HepG2 (cell line): ENCODE results near the gene KLK7. TPM values are rescaled to one million over a fixed set of nuclear protein-coding genes. Genes with fewer than 3 reads are reported as not detected.

Source experiments
- ATAC-seq: fragments of 200-7000 bp; cut with Tn5 transposase; 3 replicates; pipeline ENCODE4 v1.9.1; 2020; ENCODE audit warnings: mild to moderate bottlenecking, moderate library complexity
- BruUV-seq: library from RNA; stranded (reverse); fragments of 400-500 nt; replicated peaks from 2 replicates; lab custom pipeline; 2021; lab: Mats Ljungman, UMichigan
- CTCF ChIA-PET: fragments of 300-600 bp; formaldehyde crosslinking; extraction: SDS; loops from one replicate; lab custom pipeline; 2021; ENCODE audit warnings: low total read pairs, inconsistent platforms, low intra/inter-chr PET ratio; lab: Yijun Ruan, JAX
- POLR2A ChIA-PET: fragments of 350-600 bp; sonication (Branson Sonifier 250); formaldehyde crosslinking; loops from one replicate; lab custom pipeline; 2020; ENCODE audit warnings: antibody characterized with exemption, inconsistent platforms; lab: Yijun Ruan, JAX
- DNase-seq: peaks from one replicate; pipeline ENCODE4 v3.0.0-alpha.2; 2015; ENCODE audit warnings: low spot score
- FAIRE-seq: peaks from 3 replicates; lab custom pipeline; 2011; peaks lifted over from hg19 to GRCh38; lab: Jason Lieb, UNC
- H2AFZ ChIP-seq: one replicate; pipeline ENCODE4 v1.6.1; 2011; ENCODE audit warnings: low read length, inconsistent platforms
- H3K27ac ChIP-seq: fragments of 300-600 bp; 3 replicates; pipeline ENCODE4 v1.8.0; 2011; ENCODE audit warnings: mixed run types, mild to moderate bottlenecking, mixed read lengths, low read length, inconsistent platforms; ENCODE audit not compliant: insufficient read depth; ENCODE audit errors: extremely low read length
- H3K27me3 ChIP-seq, 2 experiments: fragments of 200-600 bp in 1 of 2; 2 replicates in 1 of 2; 3 replicates in 1 of 2; pipeline versions ENCODE4 v1.6.0 to v1.8.0; 2011; ENCODE audit warnings: low read length in 2 of 2, mild to moderate bottlenecking in 2 of 2, moderate library complexity in 2 of 2, inconsistent platforms in 1 of 2; ENCODE audit not compliant: insufficient read depth in 2 of 2, control insufficient read depth in 1 of 2
- H3K36me3 ChIP-seq, 2 experiments: fragments of 200-600 bp in 1 of 2; replicated peaks in 1 of 2; 2 replicates in 1 of 2; 3 replicates in 1 of 2; pipeline versions ENCODE4 v1.5.1 to v1.8.0; 2011; ENCODE audit warnings: low read length in 2 of 2, inconsistent platforms in 1 of 2; ENCODE audit not compliant: insufficient read depth in 2 of 2, control insufficient read depth in 1 of 2
- H3K4me1 ChIP-seq: 2 replicates; pipeline ENCODE4 v1.5.1; 2012; ENCODE audit warnings: low read length, inconsistent platforms; ENCODE audit not compliant: insufficient read depth
- H3K4me2 ChIP-seq: 2 replicates; pipeline ENCODE4 v1.6.0; 2011; ENCODE audit warnings: low read depth, low read length, inconsistent platforms
- H3K4me3 ChIP-seq, 3 experiments: fragments of 200-600 bp in 1 of 3; sonication (generic), shearing (Covaris generic) in 1 of 3; replicated peaks in 1 of 3; 2 replicates each; pipeline ENCODE4 v1.5.1; 2011 to 2016; ENCODE audit warnings: low read length in 3 of 3, inconsistent platforms in 2 of 3, low read depth in 2 of 3, mild to moderate bottlenecking in 2 of 3, control low read depth in 1 of 3, mixed read lengths in 1 of 3; ENCODE audit not compliant: insufficient read depth in 1 of 3
- H3K79me2 ChIP-seq: one replicate; pipeline ENCODE4 v1.6.1; 2011; ENCODE audit warnings: low read length, inconsistent platforms; ENCODE audit not compliant: insufficient read depth
- H3K9ac ChIP-seq: 2 replicates; pipeline ENCODE4 v1.6.0; 2011; ENCODE audit warnings: mild to moderate bottlenecking, low read depth, low read length, inconsistent platforms; ENCODE audit not compliant: insufficient read depth
- H3K9me3 ChIP-seq: 2 replicates; pipeline ENCODE4 v1.5.1; 2012; ENCODE audit warnings: mild to moderate bottlenecking, low read length
- H4K20me1 ChIP-seq: 2 replicates; pipeline ENCODE4 v1.6.0; 2011; ENCODE audit warnings: inconsistent platforms, mild to moderate bottlenecking, low read length, moderate library complexity; ENCODE audit not compliant: insufficient read depth
- ARID3A ChIP-seq: IDR thresholded peaks from 2 replicates; pipeline ENCODE4 v1.6.1; 2012; ENCODE audit warnings: low read depth, low read length, improper control_type of control experiment
- ATF4 ChIP-seq, 2 experiments: fragments of 450-650 bp in 1 of 2; sonication (generic) in 1 of 2; formaldehyde crosslinking; IDR thresholded peaks; 2 replicates each; pipeline versions ENCODE4 v1.5.0 to v1.8.0; 2020 to 2022; ENCODE audit warnings: mild to moderate bottlenecking in 1 of 2, missing genetic modification reagents in 1 of 2
- ATF7 ChIP-seq, 2 experiments: fragments of 450-650 bp in 1 of 2; sonication (generic) in 1 of 2; formaldehyde crosslinking in 1 of 2; IDR thresholded peaks; 2 replicates each; pipeline versions ENCODE4 v1.4.0 to v1.6.1; 2016 to 2020; ENCODE audit warnings: antibody characterized with exemption in 1 of 2, mild to moderate bottlenecking in 1 of 2, missing genetic modification reagents in 1 of 2
- GABPB1 ChIP-seq: IDR thresholded peaks from 2 replicates; pipeline ENCODE4 v1.6.1; 2016; ENCODE audit warnings: mild to moderate bottlenecking, missing genetic modification reagents, moderate library complexity, missing compliant biosample characterization
- NRL ChIP-seq: sonication (generic); formaldehyde crosslinking; IDR thresholded peaks from 2 replicates; pipeline ENCODE4 v1.5.0; 2020; ENCODE audit warnings: missing genetic modification reagents, mild to moderate bottlenecking, moderate library complexity, borderline replicate concordance
- RNF219 ChIP-seq: sonication (generic); formaldehyde crosslinking; IDR thresholded peaks from 2 replicates; pipeline ENCODE4 v1.5.0; 2020; ENCODE audit warnings: mild to moderate bottlenecking, missing genetic modification reagents
- SNAI1 ChIP-seq: sonication (generic); formaldehyde crosslinking; IDR thresholded peaks from 2 replicates; pipeline ENCODE4 v1.5.0; 2020; ENCODE audit warnings: mild to moderate bottlenecking, missing genetic modification reagents, borderline replicate concordance
- TEAD3 ChIP-seq: optimal IDR thresholded peaks from 2 replicates; pipeline ENCODE3; 2016; ENCODE audit warnings: borderline replicate concordance
- TOE1 ChIP-seq: sonication (generic); formaldehyde crosslinking; IDR thresholded peaks from 2 replicates; pipeline ENCODE4 v1.4.0; 2020; ENCODE audit warnings: mild to moderate bottlenecking, missing genetic modification reagents
- ZBTB3 ChIP-seq: sonication (generic); formaldehyde crosslinking; IDR thresholded peaks from 2 replicates; pipeline ENCODE4 v1.4.0; 2020; ENCODE audit warnings: low read depth, mild to moderate bottlenecking, moderate library complexity, missing genetic modification reagents, borderline replicate concordance
- ZKSCAN5 ChIP-seq: sonication (generic); formaldehyde crosslinking; IDR thresholded peaks from 2 replicates; pipeline ENCODE4 v1.5.1; 2020; ENCODE audit warnings: mild to moderate bottlenecking, missing genetic modification reagents
- ZNF234 ChIP-seq: sonication (generic); formaldehyde crosslinking; conservative IDR thresholded peaks from 2 replicates; pipeline ENCODE4 v1.5.1; 2020; ENCODE audit warnings: mild to moderate bottlenecking, missing genetic modification reagents
- ZNF251 ChIP-seq: sonication (generic); formaldehyde crosslinking; IDR thresholded peaks from 2 replicates; pipeline ENCODE4 v1.9.0; 2021; ENCODE audit warnings: mild to moderate bottlenecking, missing genetic modification reagents
- ZNF546 ChIP-seq: sonication (generic); formaldehyde crosslinking; conservative IDR thresholded peaks from 2 replicates; pipeline ENCODE4 v1.8.1; 2023; ENCODE audit warnings: mild to moderate bottlenecking, missing genetic modification reagents
- WGBS: methylation state at CpG from one replicate; pipeline ENCODE4 v1.1.6; 2017; ENCODE audit warnings: low lambda C conversion rate; 5-methylcytosine and 5-hydroxymethylcytosine counted together
- in situ Hi-C: cut with HindIII; loops from 2 replicates; pipeline ENCODE4 v1.10.0; 2017; ENCODE audit warnings: low pct_unique_long_range_greater_than_20kb; ENCODE audit not compliant: extremely low pct_ligation_motif_present
- intact Hi-C: fragments of 100-400 bp; cut with micrococcal nuclease; formaldehyde crosslinking; loops from one replicate; pipeline ENCODE4 v1.10.0; 2022; ENCODE audit not compliant: unreplicated experiment
- polyA plus RNA-seq, 8 experiments: library from polyadenylated mRNA; depleted of rRNA in 3 of 8; stranded (reverse) in 7 of 8; unstranded in 1 of 8; fragments of >200 nt; fragmentation: Illumina TruSeq in 4 of 8; extraction: Trizol in 4 of 8; gene quantifications; 2 replicates each; pipeline versions ENCODE4 v1.2.1 to v1.2.3, GENCODE V29; 2011 to 2016; ENCODE audit warnings: low read depth in 4 of 8, missing spikeins in 1 of 8, mixed read lengths in 1 of 8; ENCODE audit not compliant: insufficient read depth in 1 of 8
- total RNA-seq, 5 experiments: library from RNA; depleted of rRNA; stranded (reverse); fragments of >200 nt; fragmentation: Illumina TruSeq; extraction: Trizol; gene quantifications; 2 replicates each; pipeline ENCODE4 v1.2.3, GENCODE V29; 2016; ENCODE audit warnings: low read depth in 1 of 5

Gene KLK7
- total and polyA plus RNA-seq, 2 of the 13 experiments (the other 11 are each of a cell fraction or from before 2014, with no cell fraction given) = not detected

- Histone ChIP-seq H3K4me3 (no peak overlapping the region), H3K27me3 (peaks cover 1 to 7% of the 10 kb centered on the region in 2 experiments; a peak in 2 of 5 replicates), H3K4me1 (no peaks in the 10 kb centered on the region), H3K79me2 (no peaks in the 10 kb centered on the region), H3K36me3 (no peaks in the 10 kb centered on the region), H3K9me3 (no peaks in the 10 kb centered on the region), H3K27ac (no peak overlapping the region)
- in situ Hi-C loops = no loop called here
- no peak for DNase-seq
- CTCF ChIA-PET = no interaction called here
- no TSS peak for BruUV-seq
- TF ChIP-seq TEAD3 (CRISPR knock-in tag) = no peak
- TF ChIP-seq ATF7 (IDR thresholded peaks at IDR 0.05) = peak; percentile 81
- no peak for TF ChIP-seq ATF7 (CRISPR knock-in tag; IDR thresholded peaks at IDR 0.05)
- TF ChIP-seq, all 625 proteins: peak for 1
- intact Hi-C loops = no loop called here
- FAIRE-seq (no peak), ATAC-seq (no peak)
- no peak overlapping the region for H2AFZ ChIP-seq
- POLR2A ChIA-PET = no interaction called here
- no peaks in the 10 kb centered on the region for H4K20me1 ChIP-seq
- 0% methylated on average over 1 of the region's 8 CpGs for WGBS
- H3K4me2 ChIP-seq = no peak overlapping the region
- H3K9ac ChIP-seq = no peak overlapping the region
Observed at GRCh38 chr19:51006406-51006805, 22.7 kb upstream of the KLK7 start.

GRCh38 chr19:51005248-51005647, 21.5 kb upstream of the KLK7 start:
- no peak for FAIRE-seq
- H3K27ac ChIP-seq = no peak overlapping the region
- WGBS = 22% methylated on average over 1 of the region's 1 CpG
- TF ChIP-seq ZKSCAN5 (CRISPR knock-in tag) = no peak
- no peak for TF ChIP-seq ARID3A
- no peak for TF ChIP-seq ZNF546
- no peak for TF ChIP-seq SNAI1
- no peak for TF ChIP-seq ATF4 (CRISPR knock-in tag; IDR thresholded peaks at IDR 0.05)
- no peak for TF ChIP-seq RNF219
- TF ChIP-seq NRL (CRISPR knock-in tag) = no peak
- TF ChIP-seq ZNF234 (CRISPR knock-in tag) = no peak
- TF ChIP-seq TOE1 = no peak
- TF ChIP-seq ZBTB3 (CRISPR knock-in tag) = no peak
- TF ChIP-seq GABPB1 (CRISPR knock-in tag) = no peak
- TF ChIP-seq ZNF251 (CRISPR knock-in tag) = no peak

More at GRCh38 chr19:51005248-51005647, 21.5 kb upstream of the KLK7 start:
- POLR2A ChIA-PET = no interaction called here
- no peak for DNase-seq
- no peak for ATAC-seq
- Histone ChIP-seq H3K9ac (no peak overlapping the region), H3K27me3 (peaks cover 3 to 10% of the 10 kb centered on the region in 2 experiments; a peak in 3 of 5 replicates), H3K4me1 (no peaks in the 10 kb centered on the region), H3K79me2 (no peaks in the 10 kb centered on the region), H3K36me3 (no peaks in the 10 kb centered on the region), H4K20me1 (no peaks in the 10 kb centered on the region), H3K4me2 (no peak overlapping the region), H2AFZ (no peak overlapping the region), H3K4me3 (no peak overlapping the region), H3K9me3 (no peaks in the 10 kb centered on the region)
- CTCF ChIA-PET = no interaction called here
- intact Hi-C loops = no loop called here
- no TSS peak for BruUV-seq
- in situ Hi-C loops = no loop called here
